Measurements from ENCODE around the gene PLPP4.

DNA sequence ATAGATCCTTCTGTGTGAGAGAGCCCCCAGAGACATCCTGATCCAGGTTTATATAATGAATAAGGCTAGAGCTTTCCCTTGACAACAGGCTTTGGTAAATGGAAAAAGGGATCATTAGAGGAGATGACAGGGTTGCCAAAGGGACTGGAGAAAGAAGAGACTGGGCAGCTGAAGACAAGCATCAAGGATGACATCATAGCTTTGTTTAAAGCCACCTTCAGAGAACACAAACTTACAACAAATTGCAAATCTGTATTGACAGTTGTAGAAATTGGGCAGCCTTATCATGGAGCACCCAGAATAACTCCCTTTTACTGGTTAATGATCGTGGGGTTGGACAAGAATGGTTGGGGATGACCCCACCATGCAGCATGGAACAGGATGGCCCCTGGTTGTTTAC is 3.7 kb upstream of the PLPP4 start:
- TF ChIP-seq EZH2phosphoT487 (IDR thresholded peaks at IDR 0.05; ENCODE audit: insufficient read depth, low read depth) = no peak
- TF ChIP-seq EZH2 (IDR thresholded peaks at IDR 0.05; ENCODE audit: insufficient read depth, poor library complexity, severe bottlenecking) = no peak

All from GM23248 (cell line).